T-helper 9 cell (primary cell): Measurements from ENCODE around the gene SLC30A10.
"Not testable (repeated sequence)": the region's sequence is repeated elsewhere in the genome, so short reads cannot be mapped to it uniquely, and the experiment has no call there.

Experiments used
- DNase-seq: peaks from one replicate; pipeline ENCODE4 v3.0.0-alpha.2; 2020

Gene SLC30A10

DNA sequence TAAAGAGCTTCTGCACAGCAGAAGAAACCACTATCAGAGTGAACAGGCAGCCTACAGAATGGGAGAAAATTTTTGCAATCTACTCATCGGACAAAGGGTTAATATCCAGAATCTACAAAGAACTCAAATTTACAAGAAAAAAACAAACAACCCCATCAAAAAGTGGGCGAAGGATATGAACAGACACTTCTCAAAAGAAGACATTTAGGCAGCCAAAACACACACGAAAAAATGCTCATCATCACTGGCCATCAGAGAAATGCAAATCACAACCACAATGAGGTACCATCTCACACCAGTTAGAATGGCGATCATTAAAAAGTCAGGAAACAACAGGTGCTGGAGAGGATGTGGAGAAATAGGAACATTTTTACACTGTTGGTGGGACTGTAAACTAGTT is 36.5 kb downstream of the SLC30A10 start:
- DNase-seq: not testable (repeated sequence)

DNA sequence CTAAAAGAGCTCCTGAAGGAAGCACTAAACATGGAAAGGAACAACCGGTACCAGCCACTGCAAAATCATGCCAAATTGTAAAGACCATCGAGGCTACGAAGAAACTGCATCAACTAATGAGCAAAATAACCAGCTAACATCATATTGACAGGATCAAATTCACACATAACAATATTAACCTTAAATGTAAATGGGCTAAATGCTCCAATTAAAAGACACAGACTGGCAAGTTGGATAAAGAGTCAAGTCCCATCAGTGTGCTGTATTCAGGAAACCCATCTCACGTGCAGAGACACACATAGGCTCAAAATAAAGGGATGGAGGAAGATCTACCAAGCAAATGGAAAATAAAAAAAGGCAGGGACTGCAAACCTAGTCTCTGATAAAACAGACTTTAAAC is 39.7 kb downstream of the SLC30A10 start:
- not testable (repeated sequence) for DNase-seq

DNA sequence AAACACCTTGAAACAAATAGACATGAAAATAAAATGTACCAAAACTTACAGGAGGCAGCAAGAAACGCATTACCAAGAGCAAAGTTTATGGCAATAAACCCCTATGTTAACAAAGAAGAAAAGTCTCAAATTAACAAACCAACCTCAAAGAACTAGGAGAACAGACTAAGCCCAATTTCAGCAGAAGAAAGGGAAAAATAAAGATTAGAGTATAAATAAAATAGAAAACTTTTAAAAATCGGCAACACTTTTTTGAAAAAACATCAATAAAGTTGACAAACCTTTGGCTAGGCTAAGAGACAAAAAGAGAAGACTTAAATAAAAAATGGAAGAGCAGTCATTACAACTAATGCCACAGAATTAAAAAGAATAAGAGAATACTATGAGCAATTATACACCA is 42.7 kb downstream of the SLC30A10 start:
- DNase-seq: no peak

DNA sequence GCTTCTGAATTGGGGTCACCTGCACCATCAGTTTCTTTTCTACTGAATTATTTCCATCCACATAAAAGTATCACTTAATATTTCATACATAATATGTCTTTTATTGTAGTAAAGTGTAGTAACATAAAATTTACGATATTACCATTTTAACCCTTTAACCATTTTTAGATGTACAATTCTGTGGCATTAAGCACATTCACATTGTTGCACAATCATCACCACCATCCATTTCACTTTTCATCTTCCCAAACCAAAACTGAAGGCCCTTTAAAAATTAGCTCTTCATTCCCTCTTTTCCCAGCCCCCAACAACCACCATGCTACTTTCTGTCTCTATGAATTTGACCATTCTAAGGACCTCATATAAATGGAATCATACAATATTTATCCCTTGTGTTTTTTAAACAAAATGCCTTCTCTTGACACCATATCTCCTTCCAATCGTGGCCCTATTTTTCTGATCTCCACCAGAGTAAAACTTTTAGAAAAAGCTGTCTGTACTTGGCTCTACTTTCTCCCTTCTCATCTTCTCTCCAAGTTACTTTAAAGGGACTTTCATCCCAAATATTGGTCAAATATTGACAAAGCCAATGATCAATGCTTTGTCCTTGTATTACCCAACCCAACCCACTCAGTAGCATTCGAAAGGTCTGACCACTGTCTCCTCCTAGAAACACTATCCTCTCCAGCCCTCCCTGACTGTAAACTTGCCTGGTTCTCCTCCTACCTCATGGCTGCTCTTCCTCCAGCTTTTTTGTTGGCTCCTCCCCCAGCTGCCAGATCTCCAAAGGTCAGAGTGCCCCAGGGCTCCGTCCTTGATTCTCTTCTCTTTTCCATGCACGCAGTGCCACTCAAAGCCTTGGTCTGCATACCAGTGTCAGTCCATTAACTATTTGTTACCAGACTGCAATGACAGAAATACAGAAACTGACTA is 44.7 kb downstream of the SLC30A10 start:
- no peak for DNase-seq

DNA sequence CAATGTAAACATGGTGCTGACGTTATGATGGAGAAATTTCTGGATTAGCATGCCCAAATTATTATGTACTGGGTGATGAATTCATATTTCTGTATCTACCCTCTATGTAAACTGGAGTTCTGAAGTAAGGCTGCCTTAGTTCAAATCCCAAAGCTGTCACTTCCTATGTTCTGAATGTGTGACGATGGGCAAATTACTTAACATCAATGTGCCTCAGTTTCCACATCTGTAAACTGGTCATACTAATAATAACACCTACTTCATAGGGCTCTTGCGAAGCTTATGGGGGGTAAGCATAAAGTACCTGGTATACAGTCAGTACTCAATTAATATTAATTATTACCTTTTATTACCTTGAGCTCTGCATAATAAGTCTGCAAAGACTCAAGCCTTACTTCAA is 45.6 kb downstream of the SLC30A10 start:
- no peak for DNase-seq

DNA sequence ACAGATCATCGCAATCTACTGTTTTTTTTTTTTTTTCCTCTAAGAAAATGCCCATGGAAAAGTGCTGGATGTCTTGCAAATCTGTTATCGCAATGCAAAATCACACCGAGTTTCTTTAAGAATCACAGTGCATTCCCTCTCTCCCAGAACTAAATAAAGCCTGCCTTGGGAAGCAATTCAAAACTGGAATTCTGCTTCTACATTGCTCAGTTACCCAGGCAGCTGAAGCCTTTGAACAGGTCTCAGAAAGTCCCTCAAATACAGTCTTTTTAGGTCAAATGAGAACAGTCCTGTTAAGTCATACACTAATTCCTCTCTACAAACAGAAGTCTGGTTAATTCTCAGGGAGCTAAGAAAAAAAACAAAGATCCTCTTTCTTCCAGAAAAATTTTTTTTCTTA is 46.3 kb downstream of the SLC30A10 start:
- no peak for DNase-seq

DNA sequence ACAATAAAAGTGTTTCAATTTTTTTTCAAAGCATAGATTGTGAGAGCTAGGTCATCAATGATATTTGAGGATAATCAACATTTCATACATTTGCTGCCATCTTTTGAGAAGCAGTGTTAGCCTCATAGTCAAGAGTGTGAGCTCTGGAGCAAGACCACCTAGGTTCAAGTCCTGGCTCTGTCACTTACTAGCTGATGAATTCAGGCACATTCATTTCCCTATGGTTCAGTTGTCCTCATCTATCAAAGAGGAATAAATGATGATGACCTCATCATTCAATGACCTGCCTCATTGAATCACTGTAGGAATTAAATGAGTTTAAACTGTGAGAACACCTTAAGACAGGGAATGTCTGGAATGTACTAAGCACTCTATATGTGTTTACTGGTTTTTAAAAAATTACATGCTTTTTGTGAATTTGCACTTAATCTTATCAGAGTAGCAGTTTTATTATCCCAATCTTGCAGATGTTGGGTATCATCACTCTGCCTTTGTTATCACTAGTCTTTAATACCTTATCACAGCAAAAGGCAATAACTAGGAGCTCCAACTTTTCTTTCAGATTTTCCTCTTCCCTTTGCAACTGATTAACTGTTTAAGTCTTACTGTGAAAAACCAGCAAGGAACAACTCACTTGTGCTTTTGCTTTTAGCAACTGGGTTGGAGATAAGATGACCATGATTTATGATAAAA is 47.4 kb downstream of the SLC30A10 start:
- no peak for DNase-seq

DNA sequence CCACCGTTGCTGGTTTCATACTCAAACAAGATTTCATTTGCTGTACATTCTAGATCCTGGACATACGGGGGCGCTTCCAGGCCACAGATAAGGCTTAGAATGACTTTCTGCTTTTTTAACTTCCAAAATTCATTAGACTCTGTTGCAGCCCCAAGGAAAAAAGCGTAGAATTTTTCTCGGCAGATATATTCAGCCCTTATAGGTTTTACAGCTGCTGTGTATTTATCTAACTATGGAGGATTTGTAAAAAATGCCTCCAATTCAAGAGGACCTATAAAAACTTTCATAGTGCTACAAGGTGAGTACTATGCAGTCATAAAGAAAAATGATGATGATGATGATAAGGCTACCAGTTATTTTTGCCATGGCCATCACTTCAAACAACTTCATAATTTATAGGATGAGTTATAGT is 51.6 kb downstream of the SLC30A10 start:
- no peak for DNase-seq

DNA sequence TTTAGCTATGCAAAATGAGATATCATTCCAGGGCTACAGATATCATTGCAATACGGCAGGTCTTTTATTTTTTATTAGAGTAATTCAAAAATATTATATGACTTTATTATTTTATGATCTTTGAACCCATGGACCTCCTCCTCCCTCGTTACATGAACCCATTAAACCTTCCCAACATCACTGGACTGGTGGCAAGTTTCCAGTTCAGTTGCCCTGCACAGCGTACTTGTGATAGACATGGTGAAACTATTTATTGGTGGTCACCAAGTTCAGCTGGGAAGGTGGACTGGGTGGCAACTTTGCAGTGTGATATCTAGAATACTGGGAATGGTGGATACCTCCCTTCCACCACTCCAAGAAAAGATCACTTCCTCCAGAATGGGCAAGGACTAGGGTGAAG is 52.5 kb downstream of the SLC30A10 start:
- no peak for DNase-seq

DNA sequence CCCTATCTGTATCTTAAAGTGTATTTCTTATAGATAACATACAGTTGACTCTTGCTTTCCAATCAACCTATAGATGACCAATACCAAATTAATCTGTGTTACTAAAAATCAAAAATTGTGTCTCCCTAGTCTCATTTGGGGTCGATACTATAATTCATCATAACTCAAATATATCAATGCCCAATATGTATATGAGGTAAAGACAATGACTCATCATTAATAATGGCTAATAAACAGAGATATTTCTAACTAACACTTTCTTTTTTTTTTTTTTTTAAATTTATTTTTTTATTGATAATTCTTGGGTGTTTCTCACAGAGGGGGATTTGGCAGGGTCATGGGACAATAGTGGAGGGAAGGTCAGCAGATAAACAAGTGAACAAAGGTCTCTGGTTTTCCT is 55.8 kb downstream of the SLC30A10 start:
- DNase-seq: not testable (repeated sequence)

DNA sequence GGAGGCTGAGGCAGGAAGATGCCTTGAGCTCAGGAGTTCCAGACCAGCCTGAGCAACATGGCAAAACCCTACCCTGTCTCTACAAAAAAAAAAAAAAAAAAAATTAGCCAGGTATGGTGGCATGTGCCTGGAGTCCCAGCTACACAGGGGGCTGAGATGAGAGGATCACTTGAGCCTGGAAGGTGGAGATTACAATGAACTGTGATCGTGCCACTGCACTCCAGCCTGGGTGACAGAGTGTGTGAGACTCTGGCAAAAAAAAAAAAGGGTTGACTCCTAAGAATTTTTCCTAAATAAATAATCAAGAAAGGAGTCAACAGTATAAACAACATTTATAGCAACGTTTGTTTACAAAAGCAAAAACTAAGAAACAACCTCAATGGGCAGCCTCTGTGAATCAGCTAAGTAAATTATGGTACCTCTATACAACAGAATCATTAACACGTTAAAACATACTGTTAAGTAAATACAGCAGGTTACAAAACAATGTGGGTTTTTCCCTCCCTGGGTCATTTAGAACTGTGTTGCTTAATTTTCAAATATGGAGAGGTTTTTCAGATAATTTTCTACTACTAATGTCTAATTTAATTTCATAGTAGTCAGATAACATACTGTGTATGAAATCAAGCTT is 56.8 kb downstream of the SLC30A10 start:
- no peak for DNase-seq

DNA sequence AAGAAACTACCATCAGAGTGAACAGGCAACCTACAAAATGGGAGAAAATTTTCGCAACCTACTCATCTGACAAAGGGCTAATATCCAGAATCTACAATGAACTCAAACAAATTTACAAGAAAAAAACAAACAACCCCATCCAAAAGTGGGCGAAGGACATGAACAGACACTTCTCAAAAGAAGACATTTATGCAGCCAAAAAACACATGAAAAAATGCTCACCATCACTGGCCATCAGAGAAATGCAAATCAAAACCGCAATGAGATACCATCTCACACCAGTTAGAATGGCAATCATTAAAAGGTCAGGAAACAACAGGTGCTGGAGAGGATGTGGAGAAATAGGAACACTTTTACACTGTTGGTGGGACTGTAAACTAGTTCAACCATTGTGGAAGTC is 59.7 kb downstream of the SLC30A10 start:
- not testable (repeated sequence) for DNase-seq
